ENCODE data around the gene MYH14. TPM values are rescaled to one million over a fixed set of nuclear protein-coding genes. Genes with fewer than 3 reads are reported as not detected.

MYH14 gene
- total and polyA plus RNA-seq, 9 of the 15 experiments (the other 6 are each of a cell fraction or from before 2014, with no cell fraction given): 0.04 to 0.86 (median 0.19) TPM; not detected in 2

GRCh38 chr19:50330365-50331078, 127.1 kb downstream of the MYH14 start (continued):
- TF ChIP-seq ZNF740 (CRISPR knock-in tag; IDR thresholded peaks at IDR 0.05): no peak
- TF ChIP-seq ZNF740 (tag; IDR thresholded peaks at IDR 0.05): no peak
- no peak for TF ChIP-seq ELF2 (CRISPR knock-in tag; IDR thresholded peaks at IDR 0.05)
- 0 out of 2 replicates have a peak, but pooled peaks have one; percentile 20 for TF ChIP-seq CEBPB (tag; IDR thresholded peaks at IDR 0.05)
- no peak for TF ChIP-seq PREB (CRISPR knock-in tag; IDR thresholded peaks at IDR 0.05)
- TF ChIP-seq SIN3B (IDR thresholded peaks at IDR 0.05; ENCODE audit: low read depth): no peak
- TF ChIP-seq FOSL1 (tag; conservative IDR thresholded peaks at IDR 0.05): no peak
- no peak for TF ChIP-seq ZNF507 (tag; conservative IDR thresholded peaks at IDR 0.05)
- no peak for TF ChIP-seq CBFB (CRISPR knock-in tag; IDR thresholded peaks at IDR 0.05)
- TF ChIP-seq BCL6 (CRISPR knock-in tag; IDR thresholded peaks at IDR 0.05): no peak
- TF ChIP-seq ZNF143 (CRISPR knock-in tag; IDR thresholded peaks at IDR 0.05): no peak
- no peak for TF ChIP-seq HDAC3 (IDR thresholded peaks at IDR 0.05; ENCODE audit: borderline replicate concordance, partially characterized antibody)
- no peak for TF ChIP-seq ZBED1 (IDR thresholded peaks at IDR 0.05)
- TF ChIP-seq, protein P1, sequence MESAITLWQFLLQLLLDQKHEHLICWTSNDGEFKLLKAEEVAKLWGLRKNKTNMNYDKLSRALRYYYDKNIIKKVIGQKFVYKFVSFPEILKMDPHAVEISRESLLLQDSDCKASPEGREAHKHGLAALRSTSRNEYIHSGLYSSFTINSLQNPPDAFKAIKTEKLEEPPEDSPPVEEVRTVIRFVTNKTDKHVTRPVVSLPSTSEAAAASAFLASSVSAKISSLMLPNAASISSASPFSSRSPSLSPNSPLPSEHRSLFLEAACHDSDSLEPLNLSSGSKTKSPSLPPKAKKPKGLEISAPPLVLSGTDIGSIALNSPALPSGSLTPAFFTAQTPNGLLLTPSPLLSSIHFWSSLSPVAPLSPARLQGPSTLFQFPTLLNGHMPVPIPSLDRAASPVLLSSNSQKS (CRISPR knock-in tag; IDR thresholded peaks at IDR 0.05): no peak
- TF ChIP-seq ZNF224 (CRISPR knock-in tag; IDR thresholded peaks at IDR 0.05): no peak
- TF ChIP-seq TRIM28 (IDR thresholded peaks at IDR 0.05): no peak
- no peak for TF ChIP-seq EP300 (IDR thresholded peaks at IDR 0.05; ENCODE audit: low read length)
- TF ChIP-seq RREB1 (CRISPR knock-in tag; IDR thresholded peaks at IDR 0.05): no peak
- no peak for TF ChIP-seq SAFB (IDR thresholded peaks at IDR 0.05; ENCODE audit: borderline replicate concordance, low read depth, low read length)
- TF ChIP-seq TEAD4 (IDR thresholded peaks at IDR 0.05; ENCODE audit: low read length): no peak
- no peak for TF ChIP-seq TEAD4 (CRISPR knock-in tag; IDR thresholded peaks at IDR 0.05; ENCODE audit: borderline replicate concordance)

All from K562 (cell line).